ENCODE measurements around the gene SGMS2.

Gene SGMS2

DNA sequence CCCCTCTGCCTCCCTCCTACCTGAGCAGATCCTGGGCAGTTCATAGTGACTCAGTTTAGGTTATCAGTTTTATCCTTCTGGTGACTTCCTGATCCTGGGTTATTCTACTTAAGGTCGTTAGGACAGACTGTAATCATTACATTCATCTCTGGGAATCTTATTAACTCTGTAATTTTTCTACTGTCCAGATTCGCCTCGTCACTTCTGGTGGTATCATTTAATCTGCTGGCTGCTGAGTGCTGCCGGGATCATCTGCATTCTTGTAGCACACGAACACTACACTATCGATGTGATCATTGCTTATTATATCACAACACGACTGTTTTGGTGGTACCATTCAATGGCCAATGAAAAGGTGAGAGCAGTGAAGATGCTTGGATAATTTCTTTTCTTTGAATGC is 83.6 kb downstream of the SGMS2 start:
- H3K4me1 ChIP-seq (ENCODE audit: control insufficient read depth in 1 of 2, insufficient read depth in 2 of 2, low read length in 2 of 2), result peaks cover 0 to 2% of the 10 kb centered on the region in 2 experiments
- no peaks in the 10 kb centered on the region for H3K9me3 ChIP-seq (ENCODE audit: insufficient read depth, low read depth, low read length)
- no peak overlapping the region for H2AFZ ChIP-seq (ENCODE audit: insufficient read depth, low read length, poor library complexity)
- H3K18ac ChIP-seq (ENCODE audit: low read length), result no peak overlapping the region
- no peak overlapping the region for H2BK12ac ChIP-seq (ENCODE audit: low read length)
- no peak overlapping the region for H2BK120ac ChIP-seq (ENCODE audit: insufficient read depth, low read length, poor library complexity)
- H4K8ac ChIP-seq (ENCODE audit: low read depth, low read length), result no peak overlapping the region
- H4K12ac ChIP-seq (ENCODE audit: low read depth, low read length), result no peak overlapping the region
- no peak overlapping the region for H3K23ac ChIP-seq (ENCODE audit: low read length)
- WGBS (ENCODE audit: extremely low coverage, insufficient coverage, insufficient read length), result no CpG with 5 or more reads among the region's 7 CpGs
- H3K9ac ChIP-seq (ENCODE audit: low read length), result no peak overlapping the region
- H3K36me3 ChIP-seq (ENCODE audit: control insufficient read depth in 1 of 2, insufficient read depth in 2 of 2, low read length in 2 of 2), result no peaks in the 10 kb centered on the region
- no peak overlapping the region for H3K14ac ChIP-seq (ENCODE audit: low read length)
- no peak overlapping the region for H3K27ac ChIP-seq (ENCODE audit: low read depth, low read length)
- no peak overlapping the region for H2AK5ac ChIP-seq (ENCODE audit: low read length)
- no peak overlapping the region for H2BK5ac ChIP-seq (ENCODE audit: low read depth, low read length, poor library complexity)
- no peak overlapping the region for H4K91ac ChIP-seq (ENCODE audit: low read depth, low read length)
- no peaks in the 10 kb centered on the region for H3K79me1 ChIP-seq (ENCODE audit: low read length)
- H3K4me2 ChIP-seq (ENCODE audit: low read length), result no peak overlapping the region
- no peak for DNase-seq
- no peaks in the 10 kb centered on the region for H3K27me3 ChIP-seq (ENCODE audit: insufficient read depth, low read length)
- H3K79me2 ChIP-seq (ENCODE audit: control insufficient read depth, insufficient read depth, low read length, poor library complexity), result no peaks in the 10 kb centered on the region
- no peak overlapping the region for H3K4me3 ChIP-seq (ENCODE audit: low read depth, low read length)
- no peak overlapping the region for H3K4ac ChIP-seq (ENCODE audit: low read depth, low read length)

DNA sequence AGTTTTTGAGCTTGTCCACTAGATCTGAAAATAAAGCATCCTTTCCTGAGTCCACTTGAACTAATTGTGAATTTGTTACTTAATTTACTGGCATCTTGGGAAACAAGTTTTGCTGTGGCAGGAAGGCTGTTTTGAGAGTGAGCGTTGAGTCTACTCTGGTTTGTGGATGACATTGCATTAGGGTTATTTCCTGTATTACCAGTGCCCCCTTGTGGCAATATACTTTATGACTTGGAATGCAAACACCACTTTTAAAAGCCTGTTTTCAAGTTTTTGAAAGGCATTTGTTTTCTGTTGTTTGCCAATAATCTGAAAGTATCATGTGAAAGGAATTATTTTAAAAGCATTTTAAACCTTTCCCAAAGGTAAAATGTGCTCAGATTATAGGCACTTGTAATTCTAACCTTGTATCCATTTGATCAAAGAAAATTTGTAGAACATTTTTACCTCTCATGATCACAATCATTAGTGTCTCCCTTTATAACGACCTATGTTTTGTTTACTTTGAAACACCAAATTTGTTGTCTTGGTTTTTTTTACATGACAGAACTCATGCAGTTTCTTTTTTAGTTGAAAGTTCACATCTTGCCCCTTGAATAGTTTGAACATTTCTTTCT is 88.7 kb downstream of the SGMS2 start:
- no peaks in the 10 kb centered on the region for H3K36me3 ChIP-seq (ENCODE audit: control insufficient read depth in 1 of 2, insufficient read depth in 2 of 2, low read length in 2 of 2)
- H3K18ac ChIP-seq (ENCODE audit: low read length), result no peak overlapping the region
- no peak overlapping the region for H2BK120ac ChIP-seq (ENCODE audit: insufficient read depth, low read length, poor library complexity)
- no peak overlapping the region for H4K8ac ChIP-seq (ENCODE audit: low read depth, low read length)
- H3K4me2 ChIP-seq (ENCODE audit: low read length), result no peak overlapping the region
- no peaks in the 10 kb centered on the region for H3K27me3 ChIP-seq (ENCODE audit: insufficient read depth, low read length)
- no peak overlapping the region for H2BK12ac ChIP-seq (ENCODE audit: low read length)
- H3K79me2 ChIP-seq (ENCODE audit: control insufficient read depth, insufficient read depth, low read length, poor library complexity), result no peaks in the 10 kb centered on the region
- no CpG with 5 or more reads among the region's 2 CpGs for WGBS (ENCODE audit: extremely low coverage, insufficient coverage, insufficient read length)
- no peak overlapping the region for H3K4me3 ChIP-seq (ENCODE audit: low read depth, low read length)
- no peak overlapping the region for H2AFZ ChIP-seq (ENCODE audit: insufficient read depth, low read length, poor library complexity)
- H2BK5ac ChIP-seq (ENCODE audit: low read depth, low read length, poor library complexity), result no peak overlapping the region
- H3K9ac ChIP-seq (ENCODE audit: low read length), result no peak overlapping the region
- H3K27ac ChIP-seq (ENCODE audit: low read depth, low read length), result no peak overlapping the region
- H4K91ac ChIP-seq (ENCODE audit: low read depth, low read length), result no peak overlapping the region
- peaks cover 0 to 2% of the 10 kb centered on the region in 2 experiments for H3K4me1 ChIP-seq (ENCODE audit: control insufficient read depth in 1 of 2, insufficient read depth in 2 of 2, low read length in 2 of 2)
- no peaks in the 10 kb centered on the region for H3K9me3 ChIP-seq (ENCODE audit: insufficient read depth, low read depth, low read length)
- H3K14ac ChIP-seq (ENCODE audit: low read length), result no peak overlapping the region
- no peak overlapping the region for H3K23ac ChIP-seq (ENCODE audit: low read length)
- no peak overlapping the region for H4K12ac ChIP-seq (ENCODE audit: low read depth, low read length)
- peak; percentile 59 to 95 for DNase-seq
- H3K79me1 ChIP-seq (ENCODE audit: low read length), result no peaks in the 10 kb centered on the region
- no peak overlapping the region for H2AK5ac ChIP-seq (ENCODE audit: low read length)
- H3K4ac ChIP-seq (ENCODE audit: low read depth, low read length), result no peak overlapping the region

DNA sequence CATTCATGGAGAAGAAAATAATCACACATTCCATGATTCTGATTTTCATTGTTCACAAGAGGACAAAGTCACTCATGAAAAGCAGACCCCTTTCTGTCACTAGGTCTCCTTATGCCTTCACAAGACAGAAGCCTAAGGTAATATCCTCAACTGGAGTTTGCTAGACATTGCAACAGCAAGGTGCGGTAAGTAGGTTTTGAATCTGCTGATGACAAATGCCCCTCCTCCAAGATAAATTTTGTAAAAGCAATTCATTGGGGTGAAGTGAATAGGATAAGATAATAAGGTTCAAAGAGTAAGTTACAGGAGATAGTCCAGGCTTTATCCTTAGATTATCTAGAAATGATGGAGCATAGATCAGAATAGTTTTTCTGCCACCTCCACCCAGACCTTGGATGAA is 90.5 kb downstream of the SGMS2 start:
- no peak overlapping the region for H3K23ac ChIP-seq (ENCODE audit: low read length)
- H3K36me3 ChIP-seq (ENCODE audit: control insufficient read depth in 1 of 2, insufficient read depth in 2 of 2, low read length in 2 of 2), result no peaks in the 10 kb centered on the region
- DNase-seq, result no peak
- H3K4ac ChIP-seq (ENCODE audit: low read depth, low read length), result no peak overlapping the region
- no peak overlapping the region for H2AFZ ChIP-seq (ENCODE audit: insufficient read depth, low read length, poor library complexity)
- H2BK5ac ChIP-seq (ENCODE audit: low read depth, low read length, poor library complexity), result no peak overlapping the region
- no peak overlapping the region for H4K91ac ChIP-seq (ENCODE audit: low read depth, low read length)
- H3K79me1 ChIP-seq (ENCODE audit: low read length), result no peaks in the 10 kb centered on the region
- no peak overlapping the region for H3K18ac ChIP-seq (ENCODE audit: low read length)
- no peak overlapping the region for H3K14ac ChIP-seq (ENCODE audit: low read length)
- no peak overlapping the region for H2BK12ac ChIP-seq (ENCODE audit: low read length)
- no peak overlapping the region for H3K9ac ChIP-seq (ENCODE audit: low read length)
- no peak overlapping the region for H4K12ac ChIP-seq (ENCODE audit: low read depth, low read length)
- H3K27me3 ChIP-seq (ENCODE audit: insufficient read depth, low read length), result no peaks in the 10 kb centered on the region
- no peak overlapping the region for H2BK120ac ChIP-seq (ENCODE audit: insufficient read depth, low read length, poor library complexity)
- WGBS (ENCODE audit: extremely low coverage, insufficient coverage, insufficient read length), result no CpG with 5 or more reads among the region's 1 CpG
- H3K4me3 ChIP-seq (ENCODE audit: low read depth, low read length), result no peak overlapping the region
- H3K27ac ChIP-seq (ENCODE audit: low read depth, low read length), result no peak overlapping the region
- H3K4me2 ChIP-seq (ENCODE audit: low read length), result no peak overlapping the region
- no peaks in the 10 kb centered on the region for H3K79me2 ChIP-seq (ENCODE audit: control insufficient read depth, insufficient read depth, low read length, poor library complexity)
- peaks cover 0 to 2% of the 10 kb centered on the region in 2 experiments for H3K4me1 ChIP-seq (ENCODE audit: control insufficient read depth in 1 of 2, insufficient read depth in 2 of 2, low read length in 2 of 2)
- no peak overlapping the region for H2AK5ac ChIP-seq (ENCODE audit: low read length)
- H3K9me3 ChIP-seq (ENCODE audit: insufficient read depth, low read depth, low read length), result no peaks in the 10 kb centered on the region
- no peak overlapping the region for H4K8ac ChIP-seq (ENCODE audit: low read depth, low read length)

DNA sequence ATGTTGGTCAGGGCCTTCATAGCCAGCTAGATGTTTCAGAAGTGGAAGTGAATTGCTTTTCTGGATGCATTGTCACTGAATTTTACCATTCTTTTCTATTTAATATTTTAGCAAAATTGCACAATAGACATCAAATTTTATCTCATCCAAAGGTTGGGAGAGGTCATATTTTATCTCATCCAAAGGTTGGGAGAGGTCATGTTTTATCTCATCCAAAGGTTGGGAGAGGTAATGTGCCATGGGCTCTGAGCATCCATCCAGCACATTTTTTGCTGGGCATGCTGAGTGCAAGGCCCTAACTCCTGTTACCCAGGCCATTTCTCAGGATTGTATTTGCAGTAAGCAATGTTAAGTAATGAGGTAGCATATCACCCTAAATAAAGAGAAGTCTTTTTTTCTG is 91.9 kb downstream of the SGMS2 start:
- Histone ChIP-seq H3K4me2 (ENCODE audit: low read length) (no peak overlapping the region), H3K4me1 (ENCODE audit: control insufficient read depth in 1 of 2, insufficient read depth in 2 of 2, low read length in 2 of 2) (no peaks in the 10 kb centered on the region), H2BK12ac (ENCODE audit: low read length) (no peak overlapping the region), H3K18ac (ENCODE audit: low read length) (no peak overlapping the region), H3K9ac (ENCODE audit: low read length) (no peak overlapping the region), H3K14ac (ENCODE audit: low read length) (no peak overlapping the region), H3K4ac (ENCODE audit: low read depth, low read length) (no peak overlapping the region), H3K4me3 (ENCODE audit: low read depth, low read length) (no peak overlapping the region), H2AK5ac (ENCODE audit: low read length) (no peak overlapping the region), H4K8ac (ENCODE audit: low read depth, low read length) (no peak overlapping the region), H2BK120ac (ENCODE audit: insufficient read depth, low read length, poor library complexity) (no peak overlapping the region), H3K79me2 (ENCODE audit: control insufficient read depth, insufficient read depth, low read length, poor library complexity) (no peaks in the 10 kb centered on the region), H3K27me3 (ENCODE audit: insufficient read depth, low read length) (no peaks in the 10 kb centered on the region), H2BK5ac (ENCODE audit: low read depth, low read length, poor library complexity) (no peak overlapping the region), H3K23ac (ENCODE audit: low read length) (no peak overlapping the region), H3K79me1 (ENCODE audit: low read length) (no peaks in the 10 kb centered on the region), H2AFZ (ENCODE audit: insufficient read depth, low read length, poor library complexity) (no peak overlapping the region), H3K9me3 (ENCODE audit: insufficient read depth, low read depth, low read length) (no peaks in the 10 kb centered on the region), H4K12ac (ENCODE audit: low read depth, low read length) (no peak overlapping the region), H3K27ac (ENCODE audit: low read depth, low read length) (no peak overlapping the region), H3K36me3 (ENCODE audit: control insufficient read depth in 1 of 2, insufficient read depth in 2 of 2, low read length in 2 of 2) (no peaks in the 10 kb centered on the region), H4K91ac (ENCODE audit: low read depth, low read length) (no peak overlapping the region)
- DNase-seq, result no peak
